H1 (cell line): Measurements from ENCODE around the gene ZNF175. TPM values are rescaled to one million over a fixed set of nuclear protein-coding genes. Genes with fewer than 3 reads are reported as not detected.

ENCODE experiments used
- CTCF ChIA-PET: fragments of 300-600 bp; sonication (Branson Sonifier 250); formaldehyde crosslinking; loops from one replicate; lab custom pipeline; 2021; ENCODE audit not compliant: partially characterized antibody; lab: Charles Lee
- POLR2A ChIA-PET: fragments of 300-600 bp; sonication (Branson Sonifier 250); formaldehyde crosslinking; loops from one replicate; lab custom pipeline; 2021; ENCODE audit warnings: inconsistent platforms; ENCODE audit not compliant: partially characterized antibody; lab: Charles Lee
- DNase-seq, 2 experiments: peaks; one replicate each; pipeline versions ENCODE4 v3.0.0 to v3.0.0-alpha.2; 2010 to 2022; ENCODE audit warnings: low spot score in 2 of 2, low read depth in 1 of 2, mixed read lengths in 1 of 2
- FAIRE-seq: peaks from 2 replicates; lab custom pipeline; 2011; peaks lifted over from hg19 to GRCh38; lab: Jason Lieb, UNC
- H2AFZ ChIP-seq: 2 replicates; pipeline ENCODE4 v1.8.1; 2012; ENCODE audit warnings: low read length, inconsistent platforms
- H2AK5ac ChIP-seq: 2 replicates; pipeline ENCODE4 v1.6.1; 2013; ENCODE audit warnings: low read depth, low read length
- H2BK120ac ChIP-seq: replicated peaks from 2 replicates; pipeline ENCODE3; 2013; ENCODE audit warnings: low read depth, low read length, inconsistent platforms
- H2BK12ac ChIP-seq: 2 replicates; pipeline ENCODE4 v1.6.1; 2013; ENCODE audit warnings: low read depth, low read length
- H2BK15ac ChIP-seq: 2 replicates; pipeline ENCODE4 v1.6.1; 2013; ENCODE audit warnings: low read length
- H2BK20ac ChIP-seq: 2 replicates; pipeline ENCODE4 v1.6.1; 2013; ENCODE audit warnings: low read length
- H2BK5ac ChIP-seq: 2 replicates; pipeline ENCODE4 v1.6.1; 2013; ENCODE audit warnings: low read depth, low read length
- H3K14ac ChIP-seq: 2 replicates; pipeline ENCODE4 v1.6.1; 2013; ENCODE audit warnings: inconsistent platforms; ENCODE audit not compliant: insufficient read length
- H3K18ac ChIP-seq: 2 replicates; pipeline ENCODE4 v1.6.1; 2013; ENCODE audit warnings: low read length; ENCODE audit errors: extremely low read depth
- H3K23ac ChIP-seq: 2 replicates; pipeline ENCODE4 v1.6.1; 2013; ENCODE audit warnings: inconsistent platforms; ENCODE audit not compliant: insufficient read length
- H3K23me2 ChIP-seq: 2 replicates; pipeline ENCODE4 v1.6.1; 2013; ENCODE audit warnings: low read depth, low read length
- H3K27ac ChIP-seq: 2 replicates; pipeline ENCODE4 v1.6.1; 2011; ENCODE audit warnings: low read depth, low read length, inconsistent platforms
- H3K27me3 ChIP-seq, 4 experiments: replicated peaks in 1 of 4; 1 replicate in 1 of 4; 2 replicates in 3 of 4; pipeline versions ENCODE4 v1.6.1 to v1.8.1; 2011 to 2013; ENCODE audit warnings: low read length in 3 of 4, mild to moderate bottlenecking in 3 of 4, inconsistent platforms in 2 of 4, mixed read lengths in 2 of 4, moderate library complexity in 1 of 4; ENCODE audit not compliant: control insufficient read depth in 3 of 4, insufficient read depth in 3 of 4; ENCODE audit errors: extremely low read depth in 1 of 4
- H3K36me3 ChIP-seq, 4 experiments: 2 replicates each; pipeline versions ENCODE4 v1.6.1 to v1.8.1; 2011 to 2013; ENCODE audit warnings: mild to moderate bottlenecking in 4 of 4, low read length in 3 of 4, moderate library complexity in 2 of 4, control low read depth in 1 of 4, inconsistent platforms in 1 of 4; ENCODE audit not compliant: insufficient read depth in 4 of 4, control insufficient read depth in 2 of 4
- H3K4ac ChIP-seq: replicated peaks from 2 replicates; pipeline ENCODE3; 2013; ENCODE audit warnings: low read length, low read depth, mixed read lengths, inconsistent platforms; ENCODE audit not compliant: insufficient read length
- H3K4me1 ChIP-seq, 4 experiments: replicated peaks in 1 of 4; 1 replicate in 1 of 4; 2 replicates in 3 of 4; pipeline versions ENCODE4 v1.6.1 to v1.8.1; 2011 to 2013; ENCODE audit warnings: low read length in 3 of 4, inconsistent platforms in 2 of 4, mixed read lengths in 1 of 4; ENCODE audit not compliant: insufficient read depth in 4 of 4, control insufficient read depth in 3 of 4
- H3K4me2 ChIP-seq, 2 experiments: 2 replicates each; pipeline versions ENCODE4 v1.6.1 to v1.8.1; 2011 to 2013; ENCODE audit warnings: low read depth in 2 of 2, low read length in 2 of 2, control low read depth in 1 of 2, inconsistent platforms in 1 of 2, mild to moderate bottlenecking in 1 of 2; ENCODE audit not compliant: insufficient read depth in 1 of 2
- H3K4me3 ChIP-seq, 4 experiments: fragments of 200-600, 300-600 bp in 1 of 4; sonication (generic), shearing (Covaris generic), sonication (Bioruptor Twin) in 1 of 4; 2 replicates each; pipeline versions ENCODE4 v1.5.1 to v1.8.1; 2011 to 2016; ENCODE audit warnings: low read length in 4 of 4, low read depth in 3 of 4, control low read depth in 2 of 4, inconsistent platforms in 2 of 4, mild to moderate bottlenecking in 2 of 4, mixed read lengths in 1 of 4, moderate library complexity in 1 of 4; ENCODE audit not compliant: insufficient read depth in 2 of 4; ENCODE audit errors: extremely low read depth in 1 of 4
- H3K56ac ChIP-seq: replicated peaks from 2 replicates; pipeline ENCODE3; 2013; ENCODE audit warnings: low read depth, mild to moderate bottlenecking, mixed read lengths, low read length, inconsistent platforms; ENCODE audit not compliant: insufficient read length
- H3K79me1 ChIP-seq: 2 replicates; pipeline ENCODE4 v1.6.1; 2013; ENCODE audit warnings: low read depth, low read length, control low read depth
- H3K79me2 ChIP-seq, 2 experiments: 2 replicates each; pipeline versions ENCODE4 v1.6.1 to v1.8.1; 2012 to 2013; ENCODE audit warnings: low read length in 2 of 2, mild to moderate bottlenecking in 2 of 2, inconsistent platforms in 1 of 2; ENCODE audit not compliant: insufficient read depth in 2 of 2, control insufficient read depth in 1 of 2
- H3K9ac ChIP-seq, 4 experiments: replicated peaks in 1 of 4; 1 replicate in 1 of 4; 2 replicates in 3 of 4; pipeline versions ENCODE4 v1.6.1 to v1.8.1; 2011 to 2013; ENCODE audit warnings: low read depth in 3 of 4, low read length in 3 of 4, control low read depth in 2 of 4, mild to moderate bottlenecking in 2 of 4, moderate library complexity in 2 of 4, inconsistent platforms in 1 of 4; ENCODE audit errors: extremely low read depth in 1 of 4
- H3K9me3 ChIP-seq, 2 experiments: 2 replicates each; pipeline versions ENCODE4 v1.6.1 to v1.8.1; 2012 to 2013; ENCODE audit warnings: mild to moderate bottlenecking in 2 of 2, moderate library complexity in 2 of 2, control low read depth in 1 of 2, inconsistent platforms in 1 of 2, low read depth in 1 of 2, low read length in 1 of 2, mixed read lengths in 1 of 2; ENCODE audit not compliant: insufficient read depth in 2 of 2
- H4K20me1 ChIP-seq, 2 experiments: replicated peaks in 1 of 2; 2 replicates each; pipeline versions ENCODE3 to v1.8.1; 2011 to 2013; ENCODE audit warnings: inconsistent platforms in 2 of 2, low read length in 2 of 2, mild to moderate bottlenecking in 1 of 2; ENCODE audit not compliant: insufficient read depth in 2 of 2, control insufficient read depth in 1 of 2
- H4K5ac ChIP-seq: 2 replicates; pipeline ENCODE4 v1.6.1; 2013; ENCODE audit warnings: low read length, low read depth, mixed read lengths, inconsistent platforms; ENCODE audit not compliant: insufficient read length
- H4K8ac ChIP-seq: 2 replicates; pipeline ENCODE4 v1.8.0; 2013; ENCODE audit warnings: mild to moderate bottlenecking, moderate library complexity, low read length, inconsistent platforms; ENCODE audit not compliant: insufficient read depth; ENCODE audit errors: extremely low read depth
- H4K91ac ChIP-seq: replicated peaks from 2 replicates; pipeline ENCODE3; 2013; ENCODE audit warnings: low read length, mixed read lengths, inconsistent platforms; ENCODE audit not compliant: insufficient read length
- ASH2L ChIP-seq: fragments of 200-600, 300-600 bp; sonication (generic); IDR thresholded peaks from one replicate; pipeline ENCODE4 v1.7.1; 2017; ENCODE audit warnings: low read length
- BRCA1 ChIP-seq: IDR thresholded peaks from 2 replicates; pipeline ENCODE4 v1.6.1; 2012; ENCODE audit warnings: low read depth, low read length, improper control_type of control experiment
- CEBPB ChIP-seq: IDR thresholded peaks from 2 replicates; pipeline ENCODE4 v1.6.1; 2012; ENCODE audit warnings: low read depth, low read length
- CTBP2 ChIP-seq: IDR thresholded peaks from 2 replicates; pipeline ENCODE4 v1.7.0; 2011; ENCODE audit warnings: borderline replicate concordance, mild to moderate bottlenecking, moderate library complexity, mixed read lengths, low read length; ENCODE audit not compliant: insufficient read depth, insufficient read length
- GTF2F1 ChIP-seq: IDR thresholded peaks from 2 replicates; pipeline ENCODE4 v1.6.1; 2012; ENCODE audit warnings: low read depth, low read length, improper control_type of control experiment, borderline replicate concordance
- JUND ChIP-seq: IDR thresholded peaks from 2 replicates; pipeline ENCODE4 v1.6.1; 2011; ENCODE audit warnings: mild to moderate bottlenecking, improper control_type of control experiment, low read length
- MAFK ChIP-seq: IDR thresholded peaks from 2 replicates; pipeline ENCODE4 v1.6.1; 2012; ENCODE audit warnings: low read depth, mild to moderate bottlenecking, improper control_type of control experiment, low read length
- NANOG ChIP-seq: IDR thresholded peaks from 2 replicates; pipeline ENCODE4 v1.6.1; 2011; ENCODE audit warnings: low read length, low read depth, mild to moderate bottlenecking, inconsistent platforms; ENCODE audit not compliant: insufficient read depth, poor library complexity, severe bottlenecking
- NRF1 ChIP-seq: IDR thresholded peaks from 2 replicates; pipeline ENCODE4 v1.6.1; 2011; ENCODE audit warnings: mild to moderate bottlenecking, low read depth, low read length, improper control_type of control experiment
- RFX5 ChIP-seq: IDR thresholded peaks from 2 replicates; pipeline ENCODE4 v1.6.1; 2011; ENCODE audit warnings: low read depth, low read length, improper control_type of control experiment, borderline replicate concordance
- RXRA ChIP-seq: IDR thresholded peaks from 2 replicates; pipeline ENCODE4 v1.6.1; 2011; ENCODE audit warnings: low read depth, mild to moderate bottlenecking, low read length, moderate library complexity; ENCODE audit not compliant: insufficient read depth
- SAP30 ChIP-seq: fragments of 300-600 bp; sonication (generic); IDR thresholded peaks from 2 replicates; pipeline ENCODE4 v1.7.1; 2012; ENCODE audit warnings: low read length, moderate library complexity, mild to moderate bottlenecking, inconsistent platforms; ENCODE audit not compliant: insufficient read depth, insufficient replicate concordance
- SP2 ChIP-seq: IDR thresholded peaks from 2 replicates; pipeline ENCODE4 v1.6.1; 2012; ENCODE audit warnings: mild to moderate bottlenecking, low read length, inconsistent platforms
- WGBS, 2 experiments: shearing (Covaris generic) in 1 of 2; methylation state at CpG; one replicate each; pipeline versions ENCODE4 v1.1.6 to v1.1.7; 2013 to 2015; ENCODE audit warnings: low lambda C conversion rate in 2 of 2, mixed read lengths in 2 of 2, inconsistent platforms in 1 of 2, low coverage in 1 of 2, missing lambda C conversion rate in 1 of 2; ENCODE audit not compliant: insufficient replicate concordance in 2 of 2, insufficient coverage in 1 of 2, insufficient read length in 1 of 2; ENCODE audit errors: extremely low coverage in 1 of 2, missing lambda C conversion rate in 1 of 2; 5-methylcytosine and 5-hydroxymethylcytosine counted together
- polyA plus RNA-seq, 7 experiments: library from polyadenylated mRNA; depleted of rRNA in 3 of 7; stranded (reverse) in 5 of 7; unstranded in 2 of 7; fragments of >200 nt in 5 of 7; fragments of 200-250 nt in 2 of 7; gene quantifications; 1 replicate in 5 of 7; 2 replicates in 1 of 7; 4 replicates in 1 of 7; pipeline versions ENCODE4 v1.2.1 to v1.2.3, GENCODE V29; 2011 to 2013; ENCODE audit warnings: missing spikeins in 2 of 7, mixed read lengths in 2 of 7
- total RNA-seq: library from RNA; stranded (reverse); fragmentation: NEBNext Ultra II Directional; extraction: Animal tissue kit (Norgen Biotek cat#: 25700); gene quantifications from 2 replicates; pipeline ENCODE4 v1.2.1, GENCODE V29; 2021

ZNF175 gene
- total and polyA plus RNA-seq, 2 of the 8 experiments (the other 6 are each of a cell fraction or from before 2014, with no cell fraction given): 1.7 to 11.1 TPM

GRCh38 chr19:51598159-51598915, 27.3 kb downstream of the ZNF175 start:
- H3K36me3 ChIP-seq: no peaks in the 10 kb centered on the region
- H3K9ac ChIP-seq: no peak overlapping the region
- no peak overlapping the region for H2BK15ac ChIP-seq
- no peaks in the 10 kb centered on the region for H4K20me1 ChIP-seq
- peak overlapping the region; percentile 35; the same call in 1 of the 2 replicates for H4K8ac ChIP-seq
- H3K79me2 ChIP-seq: no peaks in the 10 kb centered on the region
- POLR2A ChIA-PET: no interaction called here
- DNase-seq (no peak), FAIRE-seq (no peak)
- no peak overlapping the region for H3K18ac ChIP-seq
- 0 out of 7 replicates have a peak, but pooled peaks cover 0 to 2% (median 0%) of the 10 kb centered on the region in 4 experiments for H3K27me3 ChIP-seq
- no peak overlapping the region for H3K14ac ChIP-seq
- H3K56ac ChIP-seq: no peak overlapping the region
- no peak overlapping the region for H4K91ac ChIP-seq
- H3K4me1 ChIP-seq: peaks cover 0 to 3% (median 2%) of the 10 kb centered on the region in 4 experiments; a peak in 4 of 7 replicates
- no peak overlapping the region for H2AFZ ChIP-seq
- H2BK12ac ChIP-seq: no peak overlapping the region
- no peak overlapping the region for H3K4me3 ChIP-seq
- H3K9me3 ChIP-seq: peaks cover 22 to 49% of the 10 kb centered on the region in 2 experiments; a peak in 3 of 4 replicates
- no peak overlapping the region for H3K27ac ChIP-seq
- CTCF ChIA-PET: interaction anchor here (1.2 to 2.6 kb wide), 4 partner anchors 9 to 127 kb away, joined by 3 to 12 read pairs (median 4); no protein-coding TSS in a partner anchor
- H2BK20ac ChIP-seq: no peak overlapping the region
- no peak overlapping the region for H4K5ac ChIP-seq
- peaks cover 9% of the 10 kb centered on the region for H3K23me2 ChIP-seq
- no peak overlapping the region for H3K4ac ChIP-seq
- H2BK5ac ChIP-seq: no peak overlapping the region
- no peak overlapping the region for H2BK120ac ChIP-seq
- 91% methylated on average over 31 of the region's 31 CpGs; no CpG with 5 or more reads in 1 of the 2 experiments for WGBS, 2 experiments
- no peaks in the 10 kb centered on the region for H3K79me1 ChIP-seq
- H2AK5ac ChIP-seq: no peak overlapping the region
- H3K4me2 ChIP-seq: no peak overlapping the region
- no peak overlapping the region for H3K23ac ChIP-seq
- TF ChIP-seq ASH2L (no peak), RXRA (no peak), SP2 (no peak), NANOG (no peak), BRCA1 (no peak), CTBP2 (no peak), GTF2F1 (no peak), MAFK (no peak), JUND (no peak), NRF1 (no peak), CEBPB (no peak), RFX5 (no peak), SAP30 (no peak)
